HG02840 (cell line): ENCODE data around the gene RRP36.
"Not testable (repeated sequence)": the region's sequence is repeated elsewhere in the genome, so short reads cannot be mapped to it uniquely, and the experiment has no call there.

ENCODE experiments used
- ATAC-seq: cut with Tn5 transposase; IDR thresholded peaks from one replicate; pipeline ENCODE4 v1.9.1; 2021; ENCODE audit warnings: mild to moderate bottlenecking, moderate library complexity, moderate number of reproducible peaks; ENCODE audit not compliant: unreplicated experiment, low FRiP score

RRP36 gene

GRCh38 chr6:43036712-43037111 is 15.3 kb downstream of the RRP36 start:
- ATAC-seq: no peak

- ATAC-seq: no peak
Observed at GRCh38 chr6:43037197-43037596, 15.8 kb downstream of the RRP36 start.

GRCh38 chr6:43037706-43038105 is 16.3 kb downstream of the RRP36 start:
- ATAC-seq: no peak

- no peak for ATAC-seq
Observed at GRCh38 chr6:43038727-43039126, 17.3 kb downstream of the RRP36 start.

GRCh38 chr6:43040542-43041257 is 19.3 kb downstream of the RRP36 start:
- no peak for ATAC-seq

GRCh38 chr6:43041475-43041874 is 20.1 kb downstream of the RRP36 start:
- not testable (repeated sequence) for ATAC-seq

GRCh38 chr6:43043310-43043709 is 21.9 kb downstream of the RRP36 start:
- ATAC-seq: no peak

GRCh38 chr6:43045371-43045930 is 24.0 kb downstream of the RRP36 start:
- ATAC-seq: no peak

- ATAC-seq: no peak
Observed at GRCh38 chr6:43047998-43048397, 26.6 kb downstream of the RRP36 start.

GRCh38 chr6:43050981-43051380 is 29.6 kb downstream of the RRP36 start:
- ATAC-seq: no peak

- ATAC-seq: no peak
Observed at GRCh38 chr6:43052225-43052841, 30.9 kb downstream of the RRP36 start.

- peak; percentile 17 for ATAC-seq
Observed at GRCh38 chr6:43052842-43053544, 31.6 kb downstream of the RRP36 start.

- peak; percentile 71 for ATAC-seq
Observed at GRCh38 chr6:43053545-43054205, 32.3 kb downstream of the RRP36 start, which contains the start of gene CUL7. Gene CUL7 (minus strand): TSS chr6:43053851. CDS start chr6:43052788, 1,063 bp downstream.

GRCh38 chr6:43054206-43054943 is 33.0 kb downstream of the RRP36 start:
- no peak for ATAC-seq

- ATAC-seq: no peak
Observed at GRCh38 chr6:43055966-43056365, 34.5 kb downstream of the RRP36 start.

- ATAC-seq: no peak
Observed at GRCh38 chr6:43058531-43058930, 37.1 kb downstream of the RRP36 start.

- ATAC-seq: peak; percentile 88
Observed at GRCh38 chr6:43059168-43060033, 38.0 kb downstream of the RRP36 start, which contains the start of the genes KLC4 and MRPL2. Gene KLC4 (plus strand): TSS chr6:43059631. CDS start chr6:43061336, 1,705 bp downstream. Gene MRPL2 (minus strand): TSS chr6:43059434. CDS start chr6:43059381, 53 bp downstream.

GRCh38 chr6:43060034-43060754 is 38.8 kb downstream of the RRP36 start:
- no peak for ATAC-seq
